Skin of body (tissue), 2 donors: Measurements from ENCODE around the gene STK25. TPM values are rescaled to one million over a fixed set of nuclear protein-coding genes. Genes with fewer than 3 reads are reported as not detected.
"Not testable (repeated sequence)": the region's sequence is repeated elsewhere in the genome, so short reads cannot be mapped to it uniquely, and the experiment has no call there.

ENCODE experiments used
- DNase-seq: peaks from one replicate; lab custom pipeline; 2025; lab: John Stamatoyannopoulos, UW
- total RNA-seq: library from RNA; depleted of rRNA; stranded (reverse); fragments of >200 nt; gene quantifications from one replicate; pipeline ENCODE4 v1.2.3, GENCODE V29; 2014

Gene STK25
- total RNA-seq, 1 donor from 2014 or later, result 107 TPM

DNA sequence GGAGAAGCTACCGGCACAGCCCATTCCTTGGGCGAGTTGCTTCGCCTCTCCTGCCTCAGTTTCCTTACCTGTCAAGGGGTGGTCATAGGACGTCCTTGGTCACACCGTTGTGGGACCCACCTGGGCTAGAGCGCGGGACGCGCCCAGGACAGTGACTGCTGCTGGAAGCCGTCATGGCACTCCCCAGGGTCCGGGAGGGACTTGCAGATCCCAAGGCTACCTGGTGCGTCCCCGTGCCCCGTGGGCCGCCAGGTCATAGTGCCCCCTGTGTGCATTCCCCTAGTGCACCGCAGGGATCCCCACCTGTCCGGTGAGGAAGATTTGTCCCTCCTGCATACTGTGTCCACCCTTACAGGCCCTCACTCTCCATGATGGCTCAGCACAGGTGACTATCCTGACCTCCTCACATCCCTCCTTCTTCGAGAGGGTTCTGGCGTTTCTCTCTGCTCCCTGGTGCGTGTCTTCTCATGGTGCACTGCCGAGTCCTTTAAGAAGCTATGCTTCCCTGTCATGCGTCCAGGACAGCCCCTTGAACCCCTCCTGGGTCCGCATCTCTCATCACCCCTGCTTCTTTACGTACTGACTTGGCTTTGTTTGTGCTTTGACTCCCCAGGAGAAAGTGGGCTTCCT lies 886 bp upstream of the STK25 start:
- no peak for DNase-seq

DNA sequence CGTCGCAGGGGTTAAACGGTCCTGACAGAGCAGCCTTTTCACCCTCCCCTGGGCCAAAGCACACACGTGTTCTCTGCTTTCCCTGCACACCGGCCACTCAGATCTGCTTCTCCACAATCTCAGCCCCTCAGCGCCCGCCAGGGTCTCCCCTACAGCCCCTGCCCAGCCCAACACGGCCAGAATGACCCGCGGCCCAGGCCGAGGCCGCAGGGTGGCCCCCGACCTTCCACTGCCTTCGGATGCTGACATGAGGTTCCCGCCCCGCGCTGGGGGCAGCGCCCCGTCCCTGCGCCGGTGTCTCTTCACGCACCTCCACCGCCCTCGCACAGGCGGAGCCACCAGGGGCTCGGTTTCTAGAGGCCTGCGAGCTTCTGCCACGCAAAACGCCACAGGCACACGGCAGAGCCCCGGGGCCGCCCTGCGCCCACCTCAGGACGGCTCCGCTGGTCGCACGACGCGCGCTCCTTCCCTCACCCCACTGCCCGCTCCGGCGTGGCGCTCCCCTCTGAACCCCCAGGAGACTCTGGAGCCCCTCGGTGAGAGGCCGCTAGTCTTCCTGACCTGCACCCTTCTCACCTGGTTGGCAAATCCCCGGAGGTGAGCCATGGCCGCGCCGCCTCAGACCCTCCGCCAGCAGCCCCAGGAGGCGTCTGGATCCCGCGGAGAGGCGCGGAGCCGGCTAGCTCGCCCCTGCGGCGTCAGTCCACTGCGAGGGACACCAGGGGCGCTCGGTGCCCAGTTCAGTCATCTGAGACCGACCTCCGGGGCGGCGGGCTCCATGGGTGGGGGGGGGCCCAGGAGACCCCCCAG lies 749 bp downstream of the STK25 start:
- DNase-seq, result no peak

DNA sequence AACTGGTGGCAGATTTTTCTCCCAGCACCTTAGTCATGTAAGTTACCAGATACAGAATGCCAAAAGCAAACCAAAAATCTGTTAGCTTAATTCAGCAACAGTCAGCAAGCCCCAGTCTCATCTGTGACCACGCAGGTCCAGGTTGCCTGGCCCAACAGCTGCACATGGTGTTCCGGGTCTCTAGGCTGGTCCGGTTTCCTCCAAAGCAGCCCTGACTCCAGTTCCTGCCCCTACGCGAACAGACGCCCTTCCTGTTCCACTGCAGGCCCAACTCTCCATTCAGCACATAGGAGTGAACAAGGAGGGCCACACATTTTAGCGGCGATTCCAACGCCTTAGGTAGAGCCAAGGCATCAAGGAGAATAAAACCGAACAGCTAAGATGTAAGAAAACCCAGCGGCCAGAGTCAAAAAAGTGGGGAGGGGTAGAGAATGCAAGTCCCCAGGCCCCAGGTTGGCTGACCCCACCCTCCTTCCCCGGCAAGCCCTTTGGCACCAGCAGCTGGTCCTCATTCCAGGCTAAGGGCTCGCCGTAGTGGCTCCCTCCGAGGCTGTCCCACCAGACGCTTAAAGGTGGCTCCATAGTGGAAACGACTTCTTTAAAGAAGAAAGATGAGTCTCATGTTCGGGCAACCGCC lies 1.5 kb downstream of the STK25 start:
- no peak for DNase-seq

- DNase-seq, result not testable (repeated sequence)
Observed at GRCh38 chr2:241506317-241506716, 2.1 kb downstream of the STK25 start.

DNA sequence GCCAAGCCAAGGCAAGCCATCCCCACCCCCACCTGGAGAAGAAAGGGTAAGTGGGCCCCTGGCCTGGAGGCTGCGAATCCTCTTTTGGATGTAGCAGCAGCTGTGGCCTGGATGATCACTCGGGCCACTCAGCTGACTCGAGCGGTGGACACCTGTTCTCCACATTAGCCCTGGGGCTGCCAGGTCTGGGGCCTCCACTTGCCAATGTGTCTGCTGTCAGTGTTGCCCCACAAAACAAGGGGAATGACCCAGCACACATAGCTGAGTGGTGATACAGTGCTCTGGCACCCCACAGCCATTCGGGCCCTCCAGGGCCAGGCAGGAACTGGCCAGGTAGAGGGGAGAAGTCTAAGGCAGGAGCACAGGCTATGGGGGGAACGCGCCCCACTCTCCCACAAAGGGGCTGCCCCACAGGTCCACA lies 2.6 kb downstream of the STK25 start:
- DNase-seq, result no peak

- no peak for DNase-seq
Observed at GRCh38 chr2:241505086-241505780, 3.2 kb downstream of the STK25 start.

DNA sequence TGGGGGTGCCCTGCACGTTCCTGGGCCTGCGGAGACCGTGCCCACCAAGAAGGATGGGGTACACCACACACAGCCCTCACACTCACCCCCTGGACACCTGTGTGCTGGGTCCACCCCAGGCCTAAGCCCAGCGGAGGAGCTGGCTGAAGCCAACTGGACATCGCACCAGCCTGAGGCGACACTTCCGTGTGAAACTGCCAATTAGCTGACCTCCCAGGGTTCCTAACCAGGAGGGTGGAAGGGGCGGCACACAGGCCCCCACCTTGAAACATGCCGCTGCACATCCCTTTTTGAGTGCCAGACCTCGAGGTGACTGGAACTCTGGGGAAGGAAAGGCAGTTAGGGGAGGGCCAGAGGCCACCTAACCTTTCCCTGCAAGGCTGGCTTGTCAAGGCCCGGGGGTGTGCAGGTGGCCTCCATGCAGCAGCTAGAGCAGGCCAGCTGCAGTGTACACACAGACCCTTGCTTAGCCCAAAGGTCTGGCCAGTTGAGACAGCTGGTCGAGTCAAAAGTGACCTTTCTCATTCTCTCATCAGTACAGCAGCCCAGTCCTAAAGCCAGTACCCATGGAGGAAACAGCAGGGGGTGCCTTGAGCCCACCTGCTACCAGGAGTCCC lies 4.5 kb downstream of the STK25 start:
- no peak for DNase-seq

- no peak for DNase-seq
Observed at GRCh38 chr2:241502281-241502680, 6.1 kb downstream of the STK25 start.

DNA sequence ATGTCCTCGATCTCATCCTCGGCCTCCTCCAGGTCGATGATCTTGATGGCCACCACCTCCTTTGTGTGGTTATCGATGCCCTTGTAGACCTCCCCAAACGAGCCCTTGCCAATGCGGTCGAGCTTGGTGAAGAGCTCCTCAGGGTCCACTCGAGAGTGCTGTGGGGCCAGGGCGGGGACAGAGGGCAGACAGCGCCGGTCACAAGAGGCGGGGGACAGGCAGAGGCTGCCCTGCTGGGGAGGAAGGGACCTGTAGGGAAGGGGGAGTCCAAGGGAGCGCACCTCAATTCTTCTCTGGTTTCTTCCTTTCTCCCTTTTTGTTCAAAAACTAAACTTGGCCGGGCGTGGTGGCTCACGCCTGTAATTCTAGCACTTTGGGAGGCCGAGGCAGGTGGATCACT lies 6.8 kb downstream of the STK25 start:
- DNase-seq, result no peak

GRCh38 chr2:241501099-241501541 lies 7.3 kb downstream of the STK25 start:
- no peak for DNase-seq

DNA sequence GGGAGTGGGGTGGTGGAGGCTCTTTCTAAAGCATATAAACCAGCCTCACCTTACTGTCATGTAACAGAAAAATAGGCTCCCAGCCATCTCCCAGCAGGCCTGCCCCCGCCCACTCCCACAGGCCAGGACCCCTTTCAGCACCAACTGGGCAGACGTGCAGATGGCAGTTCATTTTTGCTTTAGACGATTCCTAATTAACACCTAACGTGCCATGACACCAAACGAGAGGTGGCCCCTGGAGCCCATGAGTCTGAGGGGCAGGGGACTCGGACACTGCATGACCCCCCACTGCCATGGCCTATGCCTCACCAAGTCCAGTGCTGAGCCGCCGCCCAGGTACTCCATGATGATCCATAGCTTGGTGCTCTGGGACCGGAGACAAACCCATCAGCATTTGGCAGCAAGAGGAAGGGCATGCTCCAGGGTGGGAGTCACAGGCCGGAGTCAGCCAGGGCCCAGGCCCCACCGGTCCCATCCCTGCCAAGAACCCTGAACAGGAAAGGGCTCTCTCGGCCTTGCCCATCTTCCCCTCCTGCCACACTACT lies 7.9 kb downstream of the STK25 start:
- no peak for DNase-seq

DNA sequence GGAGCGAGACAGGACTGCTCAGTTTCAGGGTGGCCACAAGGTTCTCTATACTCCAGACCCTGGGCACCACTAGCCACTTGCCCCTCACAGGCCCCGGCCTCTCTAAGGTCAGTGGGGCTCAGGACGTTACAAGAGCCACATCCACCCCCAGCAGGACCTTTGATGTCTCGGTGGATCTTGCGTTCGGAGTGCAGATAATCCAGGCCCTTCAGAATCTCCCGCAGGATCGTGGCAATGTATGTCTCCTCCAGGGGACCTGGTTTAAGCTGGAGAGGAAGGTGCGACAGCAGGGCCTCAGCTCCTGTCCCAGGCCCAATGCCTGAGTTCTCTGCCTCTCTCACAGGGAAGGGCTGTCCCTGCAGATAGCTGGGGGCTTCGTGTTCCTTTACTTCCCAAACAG lies 8.4 kb downstream of the STK25 start:
- no peak for DNase-seq

DNA sequence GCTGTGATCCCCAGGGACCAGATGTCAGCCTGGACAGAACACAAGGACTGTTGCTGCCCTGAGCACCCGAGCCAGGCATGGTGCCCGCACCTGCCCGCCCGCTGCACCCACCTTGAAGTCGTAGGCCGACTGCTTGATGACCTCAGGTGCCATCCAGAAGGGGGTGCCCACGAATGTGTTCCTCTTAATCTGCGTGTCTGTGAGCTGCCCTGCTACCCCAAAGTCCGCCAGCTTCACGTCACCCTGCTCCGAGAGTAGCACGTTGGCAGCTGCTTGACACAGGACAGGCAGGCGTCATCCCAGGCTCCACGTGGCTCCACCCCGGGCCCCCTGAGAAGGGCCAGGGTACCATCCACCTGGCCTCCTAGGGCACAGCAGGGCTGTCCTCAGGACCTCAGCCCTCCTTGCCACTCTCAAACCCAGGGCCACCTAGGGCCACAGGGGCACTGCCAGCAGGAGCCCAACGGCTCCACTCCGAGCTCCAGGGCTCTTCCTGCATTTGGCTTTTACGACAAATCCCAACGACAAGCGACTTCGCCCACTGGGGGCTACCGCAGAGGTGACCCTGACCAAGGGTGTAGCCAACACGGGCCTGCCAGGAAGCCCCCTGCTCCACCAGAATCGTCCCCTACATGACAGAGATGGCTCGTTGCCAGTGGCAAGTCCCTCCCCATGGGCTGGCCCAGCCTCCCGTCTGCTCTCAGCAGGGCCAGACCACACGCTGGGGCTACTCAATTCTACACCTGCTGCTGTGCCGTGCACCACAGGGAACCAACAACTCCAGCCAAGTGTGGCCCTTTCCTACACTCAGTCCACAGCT lies 9.0 kb downstream of the STK25 start:
- no peak for DNase-seq

GRCh38 chr2:241498115-241499070 lies 10.0 kb downstream of the STK25 start:
- DNase-seq, result no peak

DNA sequence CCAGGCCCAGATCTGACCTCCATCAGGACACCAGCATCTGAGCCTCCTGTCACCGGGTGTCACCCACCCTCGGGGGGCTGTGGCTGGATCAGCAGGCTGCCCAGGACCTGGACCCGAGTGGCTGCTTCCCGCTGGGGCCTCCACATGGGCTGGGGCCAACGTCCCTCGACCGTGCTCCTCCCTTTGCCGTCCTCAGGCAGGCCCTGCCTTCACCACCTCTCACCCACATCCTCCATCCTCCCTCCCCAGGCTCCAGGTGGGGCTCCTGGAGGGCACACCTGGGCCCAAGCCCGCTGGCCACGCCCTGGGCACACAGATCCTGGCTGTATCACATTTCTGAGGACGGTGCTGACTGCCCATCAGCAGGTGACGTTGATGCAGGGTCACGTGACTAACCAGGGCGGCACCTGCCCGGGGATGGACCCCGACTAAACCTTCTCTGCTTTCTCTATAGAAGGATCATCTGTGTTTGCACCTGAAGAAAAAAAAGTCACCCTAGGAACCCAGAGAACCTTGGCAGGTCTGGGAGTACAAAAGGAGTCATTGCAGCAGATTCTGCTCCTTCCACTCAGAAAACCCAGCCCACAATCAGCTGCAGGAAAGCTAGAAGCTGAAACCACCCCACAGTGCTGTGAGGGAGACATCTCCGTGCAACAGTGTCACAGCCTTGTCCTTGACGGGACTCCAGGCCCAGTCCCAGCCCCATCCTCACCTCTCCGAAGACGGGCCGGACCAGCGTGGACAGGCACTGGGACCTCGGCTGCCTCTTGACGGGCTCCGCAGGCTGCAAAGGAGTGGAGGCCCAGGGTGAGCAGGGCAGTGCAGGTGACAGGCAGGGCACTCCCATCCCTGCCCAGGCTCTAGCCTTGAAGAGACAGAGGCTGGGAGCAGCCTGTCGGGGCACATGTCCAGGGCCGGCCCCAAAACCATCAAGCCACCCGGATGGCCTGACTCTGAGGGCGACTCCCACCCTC lies 11.2 kb downstream of the STK25 start:
- DNase-seq, result no peak

DNA sequence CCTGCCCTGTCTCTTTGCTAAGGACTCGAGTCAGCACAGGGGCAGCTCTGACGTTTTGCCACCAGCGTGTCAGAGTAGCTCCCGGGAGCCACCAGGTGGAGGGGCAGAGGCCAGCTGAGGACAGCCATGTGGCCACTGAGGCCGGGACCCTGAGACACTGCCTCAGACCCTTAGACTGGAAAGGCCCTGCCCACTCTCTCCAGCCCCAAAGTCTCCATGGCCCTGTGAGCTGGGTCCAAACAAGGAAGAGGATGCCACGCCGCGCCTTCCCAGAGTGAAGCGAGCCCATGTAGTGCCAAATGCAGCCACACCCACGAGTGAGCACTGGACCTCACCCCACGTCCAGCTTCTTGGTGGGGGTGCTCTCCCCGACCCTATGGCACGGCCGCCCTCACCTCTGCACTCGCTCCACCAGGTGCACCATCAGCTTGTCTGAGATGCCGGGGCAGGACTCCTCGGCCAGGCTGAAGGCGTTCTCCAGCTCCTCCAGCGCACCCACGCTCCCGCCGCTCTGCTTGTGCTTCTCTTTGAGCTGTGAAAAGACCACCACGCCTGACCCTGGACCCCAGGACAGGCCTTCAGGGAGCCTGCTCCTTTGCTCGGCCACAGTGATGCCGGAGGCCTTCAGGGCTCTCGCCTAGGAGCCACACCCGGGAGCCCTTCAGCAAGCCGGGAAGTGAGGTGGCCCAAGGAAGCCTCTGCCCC lies 12.2 kb downstream of the STK25 start:
- DNase-seq, result no peak
